ENCODE measurements around the gene C1orf116.

The C1orf116 gene

GRCh38 chr1:207035877-207036551 is 3.5 kb upstream of the C1orf116 start:
- no peak for DNase-seq (ENCODE audit: low read depth in 2 of 2)

- DNase-seq (ENCODE audit: low read depth in 2 of 2), result no peak
These were observed 2.4 kb upstream of the C1orf116 start for GRCh38 chr1:207034998-207035397.

GRCh38 chr1:207034208-207034607 is 1.7 kb upstream of the C1orf116 start:
- DNase-seq (ENCODE audit: low read depth in 2 of 2), result no peak

- DNase-seq (ENCODE audit: low read depth in 2 of 2), result no peak
These were observed 746 bp upstream of the C1orf116 start for GRCh38 chr1:207033302-207033701.

GRCh38 chr1:207031632-207032264 is 808 bp downstream of the C1orf116 start:
- no peak for DNase-seq (ENCODE audit: low read depth in 2 of 2)

- DNase-seq (ENCODE audit: low read depth in 2 of 2), result no peak
These were observed 1.5 kb downstream of the C1orf116 start for GRCh38 chr1:207031016-207031415.

GRCh38 chr1:207030522-207031009 is 2.0 kb downstream of the C1orf116 start:
- DNase-seq (ENCODE audit: low read depth in 2 of 2), result no peak

GRCh38 chr1:207029701-207030521 is 2.6 kb downstream of the C1orf116 start:
- DNase-seq (ENCODE audit: low read depth in 2 of 2), result no peak

GRCh38 chr1:207028884-207029650 is 3.5 kb downstream of the C1orf116 start:
- no peak for DNase-seq (ENCODE audit: low read depth in 2 of 2)

GRCh38 chr1:207027921-207028320 is 4.6 kb downstream of the C1orf116 start:
- no peak for DNase-seq (ENCODE audit: low read depth in 2 of 2)

- no peak for DNase-seq (ENCODE audit: low read depth in 2 of 2)
These were observed 5.3 kb downstream of the C1orf116 start for GRCh38 chr1:207027206-207027777.

- DNase-seq (ENCODE audit: low read depth in 2 of 2), result no peak
These were observed 6.4 kb downstream of the C1orf116 start for GRCh38 chr1:207026104-207026534.

GRCh38 chr1:207025146-207025880 is 7.2 kb downstream of the C1orf116 start:
- DNase-seq (ENCODE audit: low read depth in 2 of 2), result no peak

- DNase-seq (ENCODE audit: low read depth in 2 of 2), result no peak
These were observed 8.1 kb downstream of the C1orf116 start for GRCh38 chr1:207024202-207025145.

GRCh38 chr1:207022996-207023679 is 9.4 kb downstream of the C1orf116 start:
- no peak for DNase-seq (ENCODE audit: low read depth in 2 of 2)

- DNase-seq (ENCODE audit: low read depth in 2 of 2), result no peak
These were observed 10.5 kb downstream of the C1orf116 start for GRCh38 chr1:207021876-207022596.

GRCh38 chr1:207021139-207021861 is 11.3 kb downstream of the C1orf116 start:
- no peak for DNase-seq (ENCODE audit: low read depth in 2 of 2)

- DNase-seq (ENCODE audit: low read depth in 2 of 2), result no peak
These were observed 11.8 kb downstream of the C1orf116 start for GRCh38 chr1:207020709-207021107.

Data from stimulated activated CD4-positive, alpha-beta T cell treated with anti-CD3 and anti-CD28 coated beads, Interleukin-1b, Interleukin-23, amount 100 ng/mL, for 4 hours (primary cell).